Endothelial cell of umbilical vein (primary cell): Measurements from ENCODE around the gene PGRMC2. TPM values are rescaled to one million over a fixed set of nuclear protein-coding genes. Genes with fewer than 3 reads are reported as not detected.

Source experiments
- BruUV-seq: library from RNA; stranded (reverse); fragments of 400-500 nt; replicated peaks from 2 replicates; lab custom pipeline; 2021; lab: Mats Ljungman, UMichigan
- CTCF ChIA-PET: fragments of 300-600, 350-600 bp; sonication (Branson Sonifier 250); formaldehyde crosslinking; loops from one replicate; lab custom pipeline; 2021; ENCODE audit warnings: antibody characterized with exemption, inconsistent platforms; lab: Charles Lee
- POLR2A ChIA-PET: fragments of 300-600, 350-600 bp; sonication (Branson Sonifier 250); formaldehyde crosslinking; loops from one replicate; lab custom pipeline; 2021; ENCODE audit warnings: antibody characterized with exemption, inconsistent platforms; lab: Charles Lee
- DNase-seq: peaks from one replicate; pipeline ENCODE4 v3.0.0-alpha.2; 2011; ENCODE audit warnings: low read depth, low spot score
- FAIRE-seq: peaks from 2 replicates; lab custom pipeline; 2011; peaks lifted over from hg19 to GRCh38; lab: Jason Lieb, UNC
- H2AFZ ChIP-seq: 2 replicates; pipeline ENCODE4 v1.6.0; 2012; ENCODE audit warnings: low read depth, low read length, control low read depth, inconsistent platforms
- H3K27ac ChIP-seq: 2 replicates; pipeline ENCODE4 v1.5.1; 2011; ENCODE audit warnings: low read depth, mild to moderate bottlenecking, control low read depth, low read length, moderate library complexity; ENCODE audit not compliant: insufficient read depth
- H3K27me3 ChIP-seq, 2 experiments: 2 replicates each; pipeline versions ENCODE4 v1.6.0 to v1.6.1; 2011; ENCODE audit warnings: low read length in 2 of 2, mixed read lengths in 1 of 2; ENCODE audit not compliant: control insufficient read depth in 2 of 2, insufficient read depth in 2 of 2
- H3K36me3 ChIP-seq, 2 experiments: 2 replicates in 1 of 2; 3 replicates in 1 of 2; pipeline ENCODE4 v1.5.1; 2011; ENCODE audit warnings: low read length in 2 of 2, mild to moderate bottlenecking in 1 of 2, moderate library complexity in 1 of 2; ENCODE audit not compliant: control insufficient read depth in 2 of 2, insufficient read depth in 2 of 2; ENCODE audit errors: extremely low read depth in 1 of 2
- H3K4me1 ChIP-seq: 3 replicates; pipeline ENCODE4 v1.5.1; 2011; ENCODE audit warnings: mild to moderate bottlenecking, low read length; ENCODE audit not compliant: control insufficient read depth, insufficient read depth; ENCODE audit errors: extremely low read depth
- H3K4me2 ChIP-seq: 2 replicates; pipeline ENCODE4 v1.6.1; 2011; ENCODE audit warnings: low read length, control low read depth, mixed read lengths; ENCODE audit not compliant: insufficient read depth
- H3K4me3 ChIP-seq, 3 experiments: fragments of 200-600 bp in 1 of 3; sonication (generic), shearing (Covaris generic) in 1 of 3; replicated peaks in 1 of 3; 2 replicates each; pipeline ENCODE4 v1.5.1; 2011 to 2016; ENCODE audit warnings: control low read depth in 3 of 3, low read length in 3 of 3, mild to moderate bottlenecking in 2 of 3, inconsistent platforms in 1 of 3, low read depth in 1 of 3, moderate library complexity in 1 of 3; ENCODE audit not compliant: insufficient read depth in 1 of 3
- H3K79me2 ChIP-seq: 2 replicates; pipeline ENCODE4 v1.6.0; 2012; ENCODE audit warnings: low read length, inconsistent platforms; ENCODE audit not compliant: control insufficient read depth, insufficient read depth
- H3K9ac ChIP-seq: replicated peaks from 2 replicates; pipeline ENCODE3; 2011; ENCODE audit warnings: low read length, control low read depth; ENCODE audit not compliant: insufficient read depth; ENCODE audit errors: extremely low read depth
- H3K9me1 ChIP-seq: replicated peaks from 3 replicates; pipeline ENCODE4 v1.6.0; 2011; ENCODE audit warnings: mild to moderate bottlenecking, low read length; ENCODE audit not compliant: control insufficient read depth, insufficient read depth; ENCODE audit errors: extremely low read depth
- H3K9me3 ChIP-seq: replicated peaks from 2 replicates; pipeline ENCODE4 v1.5.1; 2012; ENCODE audit warnings: low read length, inconsistent platforms; ENCODE audit not compliant: control insufficient read depth, insufficient read depth
- H4K20me1 ChIP-seq: replicated peaks from 2 replicates; pipeline ENCODE3; 2011; ENCODE audit warnings: mild to moderate bottlenecking, low read length; ENCODE audit not compliant: control insufficient read depth, insufficient read depth; ENCODE audit errors: extremely low read depth
- EZH2 ChIP-seq: IDR thresholded peaks from 2 replicates; pipeline ENCODE4 v1.6.1; 2012; ENCODE audit warnings: borderline replicate concordance, low read depth, mild to moderate bottlenecking, moderate library complexity, low read length, inconsistent platforms; ENCODE audit not compliant: severe bottlenecking
- FOS ChIP-seq: IDR thresholded peaks from 2 replicates; pipeline ENCODE4 v1.6.1; 2011; ENCODE audit warnings: mild to moderate bottlenecking, low read length, moderate library complexity, borderline replicate concordance; ENCODE audit not compliant: insufficient read depth
- GATA2 ChIP-seq: IDR thresholded peaks from 2 replicates; pipeline ENCODE4 v1.7.0; 2011; ENCODE audit warnings: low read depth, mild to moderate bottlenecking, moderate library complexity, mixed read lengths, low read length; ENCODE audit not compliant: insufficient read length, insufficient read depth
- JUN ChIP-seq: IDR thresholded peaks from 2 replicates; pipeline ENCODE4 v1.6.1; 2011; ENCODE audit warnings: borderline replicate concordance, low read depth; ENCODE audit not compliant: insufficient read length, insufficient read depth
- MYC ChIP-seq: IDR thresholded peaks from one replicate; pipeline ENCODE4 v1.6.1; 2011; ENCODE audit warnings: mild to moderate bottlenecking, low read depth, low read length
- POLR2A ChIP-seq: IDR thresholded peaks from 2 replicates; pipeline ENCODE4 v1.6.1; 2012; ENCODE audit warnings: low read depth, mild to moderate bottlenecking, control low read depth, low read length
- POLR2AphosphoS5 ChIP-seq: IDR thresholded peaks from 2 replicates; pipeline ENCODE4 v1.6.1; 2012; ENCODE audit warnings: low read depth, mild to moderate bottlenecking, control low read depth, low read length, moderate library complexity; ENCODE audit not compliant: insufficient read depth
- dilution Hi-C: fragments of 300-500 bp; cut with MboI; formaldehyde crosslinking; loops from one replicate; pipeline ENCODE4 v1.15.0; 2019; ENCODE audit warnings: low sequenced_read_pairs; ENCODE audit not compliant: extremely low pct_ligation_motif_present
- intact Hi-C: fragments of 100-400 bp; cut with micrococcal nuclease; formaldehyde crosslinking; loops from one replicate; pipeline ENCODE4 v1.10.0; 2022
- polyA plus RNA-seq, 4 experiments: library from polyadenylated mRNA; depleted of rRNA in 3 of 4; stranded (reverse) in 3 of 4; unstranded in 1 of 4; fragments of >200 nt; gene quantifications; 2 replicates each; pipeline versions ENCODE4 v1.2.1 to v1.2.3, GENCODE V29; 2011 to 2012; ENCODE audit warnings: missing spikeins in 1 of 4
- total RNA-seq: library from RNA; stranded (reverse); gene quantifications from 2 replicates; pipeline ENCODE4 v1.2.3, GENCODE V29; 2021
- TF ChIP-seq, protein P1 (sequence below): IDR thresholded peaks from 2 replicates; pipeline ENCODE4 v1.6.1; 2011; ENCODE audit not compliant: insufficient read depth, insufficient read length
- TF ChIP-seq, protein P2 (sequence below), 2 donors: IDR thresholded peaks; 1 replicate in 1 of 2; 2 replicates in 1 of 2; pipeline ENCODE4 v1.5.1; 2011; ENCODE audit warnings: low read length in 2 of 2, mild to moderate bottlenecking in 2 of 2, moderate library complexity in 2 of 2, control low read depth in 1 of 2, inconsistent platforms in 1 of 2, low read depth in 1 of 2; ENCODE audit not compliant: insufficient read depth in 1 of 2; ENCODE audit errors: extremely low read depth in 1 of 2

The PGRMC2 gene
- total and polyA plus RNA-seq, 2 donors (not counting 3 experiments of a cell fraction or from before 2014, with no cell fraction given), result 10.1 to 63.4 TPM

DNA sequence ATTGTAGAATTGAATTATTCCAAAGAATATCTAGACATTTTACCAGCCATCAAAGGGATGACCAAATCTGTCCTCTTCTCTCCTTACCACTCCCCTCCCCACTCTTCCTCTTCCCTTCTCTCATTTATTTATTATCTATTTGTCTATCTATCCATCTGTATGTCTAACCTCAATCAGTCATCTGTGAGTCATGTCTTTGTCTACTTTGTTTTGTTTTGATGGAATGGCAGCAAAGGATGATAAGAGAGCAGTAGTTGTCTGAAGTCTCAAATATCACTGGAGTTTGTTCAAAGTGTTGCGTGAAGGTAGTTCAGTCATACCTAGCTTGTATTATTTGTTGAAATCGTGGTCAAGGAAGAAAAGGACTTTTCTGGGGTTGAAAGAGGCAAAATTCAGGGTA lies 34.7 kb upstream of the PGRMC2 start:
- ChIA-PET POLR2A (interaction anchor here (1.4 kb wide), 1 partner anchor 35 kb away, joined by 4 read pairs; the partner anchor contains the start of gene PGRMC2), CTCF (interaction anchor here (0.7 to 2.8 kb wide), 9 partner anchors 10 to 132 kb away, joined by 3 to 18 read pairs (median 4); no protein-coding TSS in a partner anchor)
- peak overlapping the region; percentile 69 for H3K9ac ChIP-seq
- H3K4me1 ChIP-seq, result peaks cover 31% of the 10 kb centered on the region
- FAIRE-seq (no peak), DNase-seq (peak; percentile 45)
- H3K36me3 ChIP-seq, result no peaks in the 10 kb centered on the region
- H3K27me3 ChIP-seq, result no peaks in the 10 kb centered on the region
- dilution Hi-C loops (no loop called here), intact Hi-C loops (loop anchor here (2.0 kb wide), 2 partner anchors 18 to 32 kb away; no protein-coding TSS in a partner anchor)
- no peak for TF ChIP-seq MYC
- TF ChIP-seq, protein P1, sequence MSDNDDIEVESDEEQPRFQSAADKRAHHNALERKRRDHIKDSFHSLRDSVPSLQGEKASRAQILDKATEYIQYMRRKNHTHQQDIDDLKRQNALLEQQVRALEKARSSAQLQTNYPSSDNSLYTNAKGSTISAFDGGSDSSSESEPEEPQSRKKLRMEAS, result no peak
- TF ChIP-seq POLR2A, result no peak
- peak; percentile 98 for TF ChIP-seq GATA2
- TF ChIP-seq POLR2AphosphoS5, result no peak
- peak; percentile 84 for TF ChIP-seq FOS
- TF ChIP-seq, protein P2, sequence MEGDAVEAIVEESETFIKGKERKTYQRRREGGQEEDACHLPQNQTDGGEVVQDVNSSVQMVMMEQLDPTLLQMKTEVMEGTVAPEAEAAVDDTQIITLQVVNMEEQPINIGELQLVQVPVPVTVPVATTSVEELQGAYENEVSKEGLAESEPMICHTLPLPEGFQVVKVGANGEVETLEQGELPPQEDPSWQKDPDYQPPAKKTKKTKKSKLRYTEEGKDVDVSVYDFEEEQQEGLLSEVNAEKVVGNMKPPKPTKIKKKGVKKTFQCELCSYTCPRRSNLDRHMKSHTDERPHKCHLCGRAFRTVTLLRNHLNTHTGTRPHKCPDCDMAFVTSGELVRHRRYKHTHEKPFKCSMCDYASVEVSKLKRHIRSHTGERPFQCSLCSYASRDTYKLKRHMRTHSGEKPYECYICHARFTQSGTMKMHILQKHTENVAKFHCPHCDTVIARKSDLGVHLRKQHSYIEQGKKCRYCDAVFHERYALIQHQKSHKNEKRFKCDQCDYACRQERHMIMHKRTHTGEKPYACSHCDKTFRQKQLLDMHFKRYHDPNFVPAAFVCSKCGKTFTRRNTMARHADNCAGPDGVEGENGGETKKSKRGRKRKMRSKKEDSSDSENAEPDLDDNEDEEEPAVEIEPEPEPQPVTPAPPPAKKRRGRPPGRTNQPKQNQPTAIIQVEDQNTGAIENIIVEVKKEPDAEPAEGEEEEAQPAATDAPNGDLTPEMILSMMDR (IDR thresholded peaks at IDR 0.05; ENCODE audit: extremely low read depth in 1 of 2, insufficient read depth in 1 of 2, low read depth in 1 of 2, low read length in 2 of 2), result no peak
- TF ChIP-seq JUN, result peak; percentile 50
- TF ChIP-seq EZH2, result no peak
- no TSS peak for BruUV-seq
- peak overlapping the region; percentile 16 for H3K4me2 ChIP-seq
- no peak overlapping the region for H3K4me3 ChIP-seq
- H3K9me3 ChIP-seq, result no peaks in the 10 kb centered on the region
- H4K20me1 ChIP-seq, result no peaks in the 10 kb centered on the region
- no peaks in the 10 kb centered on the region for H3K79me2 ChIP-seq
- peak overlapping the region; percentile 96 for H3K27ac ChIP-seq
- no peak overlapping the region for H2AFZ ChIP-seq
- no peaks in the 10 kb centered on the region for H3K9me1 ChIP-seq
